H1 (cell line): ENCODE results near the gene ADGRV1. TPM values are rescaled to one million over a fixed set of nuclear protein-coding genes. Genes with fewer than 3 reads are reported as not detected.
A peak's percentile ranks its signal among the peaks of the same experiment; 100 is the strongest.

Source experiments
- CTCF ChIA-PET: fragments of 300-600 bp; sonication (Branson Sonifier 250); formaldehyde crosslinking; loops from one replicate; lab custom pipeline; 2021; ENCODE audit not compliant: partially characterized antibody; lab: Charles Lee
- POLR2A ChIA-PET: fragments of 300-600 bp; sonication (Branson Sonifier 250); formaldehyde crosslinking; loops from one replicate; lab custom pipeline; 2021; ENCODE audit warnings: inconsistent platforms; ENCODE audit not compliant: partially characterized antibody; lab: Charles Lee
- DNase-seq, 2 experiments: peaks; one replicate each; pipeline versions ENCODE4 v3.0.0 to v3.0.0-alpha.2; 2010 to 2022; ENCODE audit warnings: low spot score in 2 of 2, low read depth in 1 of 2, mixed read lengths in 1 of 2
- FAIRE-seq: peaks from 2 replicates; lab custom pipeline; 2011; peaks lifted over from hg19 to GRCh38; lab: Jason Lieb, UNC
- H2AFZ ChIP-seq: 2 replicates; pipeline ENCODE4 v1.8.1; 2012; ENCODE audit warnings: low read length, inconsistent platforms
- H2AK5ac ChIP-seq: 2 replicates; pipeline ENCODE4 v1.6.1; 2013; ENCODE audit warnings: low read depth, low read length
- H2BK120ac ChIP-seq: replicated peaks from 2 replicates; pipeline ENCODE3; 2013; ENCODE audit warnings: low read depth, low read length, inconsistent platforms
- H2BK12ac ChIP-seq: 2 replicates; pipeline ENCODE4 v1.6.1; 2013; ENCODE audit warnings: low read depth, low read length
- H2BK15ac ChIP-seq: 2 replicates; pipeline ENCODE4 v1.6.1; 2013; ENCODE audit warnings: low read length
- H2BK20ac ChIP-seq: 2 replicates; pipeline ENCODE4 v1.6.1; 2013; ENCODE audit warnings: low read length
- H2BK5ac ChIP-seq: 2 replicates; pipeline ENCODE4 v1.6.1; 2013; ENCODE audit warnings: low read depth, low read length
- H3K14ac ChIP-seq: 2 replicates; pipeline ENCODE4 v1.6.1; 2013; ENCODE audit warnings: inconsistent platforms; ENCODE audit not compliant: insufficient read length
- H3K18ac ChIP-seq: 2 replicates; pipeline ENCODE4 v1.6.1; 2013; ENCODE audit warnings: low read length; ENCODE audit errors: extremely low read depth
- H3K23ac ChIP-seq: 2 replicates; pipeline ENCODE4 v1.6.1; 2013; ENCODE audit warnings: inconsistent platforms; ENCODE audit not compliant: insufficient read length
- H3K23me2 ChIP-seq: 2 replicates; pipeline ENCODE4 v1.6.1; 2013; ENCODE audit warnings: low read depth, low read length
- H3K27ac ChIP-seq: 2 replicates; pipeline ENCODE4 v1.6.1; 2011; ENCODE audit warnings: low read depth, low read length, inconsistent platforms
- H3K27me3 ChIP-seq, 4 experiments: replicated peaks in 1 of 4; 1 replicate in 1 of 4; 2 replicates in 3 of 4; pipeline versions ENCODE4 v1.6.1 to v1.8.1; 2011 to 2013; ENCODE audit warnings: low read length in 3 of 4, mild to moderate bottlenecking in 3 of 4, inconsistent platforms in 2 of 4, mixed read lengths in 2 of 4, moderate library complexity in 1 of 4; ENCODE audit not compliant: control insufficient read depth in 3 of 4, insufficient read depth in 3 of 4; ENCODE audit errors: extremely low read depth in 1 of 4
- H3K36me3 ChIP-seq, 4 experiments: 2 replicates each; pipeline versions ENCODE4 v1.6.1 to v1.8.1; 2011 to 2013; ENCODE audit warnings: mild to moderate bottlenecking in 4 of 4, low read length in 3 of 4, moderate library complexity in 2 of 4, control low read depth in 1 of 4, inconsistent platforms in 1 of 4; ENCODE audit not compliant: insufficient read depth in 4 of 4, control insufficient read depth in 2 of 4
- H3K4ac ChIP-seq: replicated peaks from 2 replicates; pipeline ENCODE3; 2013; ENCODE audit warnings: low read length, low read depth, mixed read lengths, inconsistent platforms; ENCODE audit not compliant: insufficient read length
- H3K4me1 ChIP-seq, 4 experiments: replicated peaks in 1 of 4; 1 replicate in 1 of 4; 2 replicates in 3 of 4; pipeline versions ENCODE4 v1.6.1 to v1.8.1; 2011 to 2013; ENCODE audit warnings: low read length in 3 of 4, inconsistent platforms in 2 of 4, mixed read lengths in 1 of 4; ENCODE audit not compliant: insufficient read depth in 4 of 4, control insufficient read depth in 3 of 4
- H3K4me2 ChIP-seq, 2 experiments: 2 replicates each; pipeline versions ENCODE4 v1.6.1 to v1.8.1; 2011 to 2013; ENCODE audit warnings: low read depth in 2 of 2, low read length in 2 of 2, control low read depth in 1 of 2, inconsistent platforms in 1 of 2, mild to moderate bottlenecking in 1 of 2; ENCODE audit not compliant: insufficient read depth in 1 of 2
- H3K4me3 ChIP-seq, 4 experiments: fragments of 200-600, 300-600 bp in 1 of 4; sonication (generic), shearing (Covaris generic), sonication (Bioruptor Twin) in 1 of 4; 2 replicates each; pipeline versions ENCODE4 v1.5.1 to v1.8.1; 2011 to 2016; ENCODE audit warnings: low read length in 4 of 4, low read depth in 3 of 4, control low read depth in 2 of 4, inconsistent platforms in 2 of 4, mild to moderate bottlenecking in 2 of 4, mixed read lengths in 1 of 4, moderate library complexity in 1 of 4; ENCODE audit not compliant: insufficient read depth in 2 of 4; ENCODE audit errors: extremely low read depth in 1 of 4
- H3K56ac ChIP-seq: replicated peaks from 2 replicates; pipeline ENCODE3; 2013; ENCODE audit warnings: low read depth, mild to moderate bottlenecking, mixed read lengths, low read length, inconsistent platforms; ENCODE audit not compliant: insufficient read length
- H3K79me1 ChIP-seq: 2 replicates; pipeline ENCODE4 v1.6.1; 2013; ENCODE audit warnings: low read depth, low read length, control low read depth
- H3K79me2 ChIP-seq, 2 experiments: 2 replicates each; pipeline versions ENCODE4 v1.6.1 to v1.8.1; 2012 to 2013; ENCODE audit warnings: low read length in 2 of 2, mild to moderate bottlenecking in 2 of 2, inconsistent platforms in 1 of 2; ENCODE audit not compliant: insufficient read depth in 2 of 2, control insufficient read depth in 1 of 2
- H3K9ac ChIP-seq, 4 experiments: replicated peaks in 1 of 4; 1 replicate in 1 of 4; 2 replicates in 3 of 4; pipeline versions ENCODE4 v1.6.1 to v1.8.1; 2011 to 2013; ENCODE audit warnings: low read depth in 3 of 4, low read length in 3 of 4, control low read depth in 2 of 4, mild to moderate bottlenecking in 2 of 4, moderate library complexity in 2 of 4, inconsistent platforms in 1 of 4; ENCODE audit errors: extremely low read depth in 1 of 4
- H3K9me3 ChIP-seq, 2 experiments: 2 replicates each; pipeline versions ENCODE4 v1.6.1 to v1.8.1; 2012 to 2013; ENCODE audit warnings: mild to moderate bottlenecking in 2 of 2, moderate library complexity in 2 of 2, control low read depth in 1 of 2, inconsistent platforms in 1 of 2, low read depth in 1 of 2, low read length in 1 of 2, mixed read lengths in 1 of 2; ENCODE audit not compliant: insufficient read depth in 2 of 2
- H4K20me1 ChIP-seq, 2 experiments: replicated peaks in 1 of 2; 2 replicates each; pipeline versions ENCODE3 to v1.8.1; 2011 to 2013; ENCODE audit warnings: inconsistent platforms in 2 of 2, low read length in 2 of 2, mild to moderate bottlenecking in 1 of 2; ENCODE audit not compliant: insufficient read depth in 2 of 2, control insufficient read depth in 1 of 2
- H4K5ac ChIP-seq: 2 replicates; pipeline ENCODE4 v1.6.1; 2013; ENCODE audit warnings: low read length, low read depth, mixed read lengths, inconsistent platforms; ENCODE audit not compliant: insufficient read length
- H4K8ac ChIP-seq: 2 replicates; pipeline ENCODE4 v1.8.0; 2013; ENCODE audit warnings: mild to moderate bottlenecking, moderate library complexity, low read length, inconsistent platforms; ENCODE audit not compliant: insufficient read depth; ENCODE audit errors: extremely low read depth
- H4K91ac ChIP-seq: replicated peaks from 2 replicates; pipeline ENCODE3; 2013; ENCODE audit warnings: low read length, mixed read lengths, inconsistent platforms; ENCODE audit not compliant: insufficient read length
- ASH2L ChIP-seq: fragments of 200-600, 300-600 bp; sonication (generic); IDR thresholded peaks from one replicate; pipeline ENCODE4 v1.7.1; 2017; ENCODE audit warnings: low read length
- CHD1 ChIP-seq: IDR thresholded peaks from 2 replicates; pipeline ENCODE4 v1.6.1; 2012; ENCODE audit warnings: low read depth, low read length, improper control_type of control experiment
- CREB1 ChIP-seq: IDR thresholded peaks from 2 replicates; pipeline ENCODE4 v1.6.1; 2012; ENCODE audit warnings: inconsistent platforms
- CTBP2 ChIP-seq: IDR thresholded peaks from 2 replicates; pipeline ENCODE4 v1.7.0; 2011; ENCODE audit warnings: borderline replicate concordance, mild to moderate bottlenecking, moderate library complexity, mixed read lengths, low read length; ENCODE audit not compliant: insufficient read depth, insufficient read length
- POLR2A ChIP-seq, 2 experiments: IDR thresholded peaks; 1 replicate in 1 of 2; 2 replicates in 1 of 2; pipeline ENCODE4 v1.6.1; 2011; ENCODE audit warnings: low read depth in 2 of 2, low read length in 2 of 2, mild to moderate bottlenecking in 2 of 2; ENCODE audit errors: control extremely low read depth in 1 of 2
- RNF2 ChIP-seq: fragments of 200-900, 300-1000 bp; sonication (generic); IDR thresholded peaks from 2 replicates; pipeline ENCODE4 v1.7.1; 2016; ENCODE audit warnings: borderline replicate concordance, low read depth, mild to moderate bottlenecking, antibody characterized with exemption, low read length; ENCODE audit not compliant: poor library complexity, severe bottlenecking; ENCODE audit errors: missing control alignments
- SP1 ChIP-seq: IDR thresholded peaks from 2 replicates; pipeline ENCODE4 v1.6.1; 2011; ENCODE audit warnings: low read depth, low read length
- SRF ChIP-seq: IDR thresholded peaks from 2 replicates; pipeline ENCODE4 v1.6.1; 2011; ENCODE audit warnings: mild to moderate bottlenecking, low read depth, low read length, moderate library complexity
- TEAD4 ChIP-seq: IDR thresholded peaks from 2 replicates; pipeline ENCODE4 v1.6.1; 2012; ENCODE audit warnings: low read depth, low read length, inconsistent platforms, mixed read lengths
- WGBS, 2 experiments: shearing (Covaris generic) in 1 of 2; methylation state at CpG; one replicate each; pipeline versions ENCODE4 v1.1.6 to v1.1.7; 2013 to 2015; ENCODE audit warnings: low lambda C conversion rate in 2 of 2, mixed read lengths in 2 of 2, inconsistent platforms in 1 of 2, low coverage in 1 of 2, missing lambda C conversion rate in 1 of 2; ENCODE audit not compliant: insufficient replicate concordance in 2 of 2, insufficient coverage in 1 of 2, insufficient read length in 1 of 2; ENCODE audit errors: extremely low coverage in 1 of 2, missing lambda C conversion rate in 1 of 2; 5-methylcytosine and 5-hydroxymethylcytosine counted together
- polyA plus RNA-seq, 7 experiments: library from polyadenylated mRNA; depleted of rRNA in 3 of 7; stranded (reverse) in 5 of 7; unstranded in 2 of 7; fragments of >200 nt in 5 of 7; fragments of 200-250 nt in 2 of 7; gene quantifications; 1 replicate in 5 of 7; 2 replicates in 1 of 7; 4 replicates in 1 of 7; pipeline versions ENCODE4 v1.2.1 to v1.2.3, GENCODE V29; 2011 to 2013; ENCODE audit warnings: missing spikeins in 2 of 7, mixed read lengths in 2 of 7
- total RNA-seq: library from RNA; stranded (reverse); fragmentation: NEBNext Ultra II Directional; extraction: Animal tissue kit (Norgen Biotek cat#: 25700); gene quantifications from 2 replicates; pipeline ENCODE4 v1.2.1, GENCODE V29; 2021
- TF ChIP-seq, protein P1 (sequence below): IDR thresholded peaks from 2 replicates; pipeline ENCODE4 v1.6.1; 2012; ENCODE audit warnings: low read length, inconsistent platforms
- TF ChIP-seq, protein P2 (sequence below): IDR thresholded peaks from 2 replicates; pipeline ENCODE4 v1.6.1; 2012; ENCODE audit warnings: inconsistent platforms
- TF ChIP-seq, protein P3 (sequence below): IDR thresholded peaks from 2 replicates; pipeline ENCODE4 v1.6.1; 2012; ENCODE audit warnings: inconsistent platforms

The ADGRV1 gene
- total and polyA plus RNA-seq, 2 of the 8 experiments (the other 6 are each of a cell fraction or from before 2014, with no cell fraction given), result 53.1 to 62.2 TPM

DNA sequence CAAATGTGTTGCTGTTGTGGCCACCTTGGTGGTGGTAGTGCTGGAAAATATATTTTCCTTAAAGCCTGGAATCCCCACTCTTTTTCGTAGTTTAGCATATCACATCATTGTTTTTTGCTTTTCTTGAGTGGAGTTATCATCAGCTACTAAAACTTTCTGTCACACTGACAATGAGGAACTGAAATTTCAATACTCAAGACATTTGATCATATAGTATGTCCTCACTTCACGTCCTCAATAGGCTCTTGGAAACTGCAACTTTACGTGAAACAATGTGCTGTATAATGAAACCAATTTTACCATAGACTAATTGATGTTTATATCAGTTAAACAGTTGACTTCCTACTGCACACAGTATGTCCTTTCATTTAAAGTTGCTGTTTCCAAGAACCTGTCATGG lies 265.8 kb downstream of the ADGRV1 start:
- Histone ChIP-seq H2BK12ac (no peak overlapping the region), H4K8ac (no peak overlapping the region), H3K56ac (no peak overlapping the region), H3K23me2 (no peaks in the 10 kb centered on the region), H3K4me1 (no peaks in the 10 kb centered on the region), H3K18ac (no peak overlapping the region), H3K9me3 (peaks cover 0 to 5% of the 10 kb centered on the region in 2 experiments; a peak in 1 of 4 replicates), H2AK5ac (no peak overlapping the region), H3K27ac (no peak overlapping the region), H3K4me3 (no peak overlapping the region), H4K91ac (no peak overlapping the region), H3K27me3 (no peaks in the 10 kb centered on the region), H2BK120ac (no peak overlapping the region), H3K4ac (no peak overlapping the region), H2BK5ac (no peak overlapping the region), H3K36me3 (peaks cover 0 to 17% (median 5%) of the 10 kb centered on the region in 4 experiments; a peak in 3 of 8 replicates), H2BK15ac (no peak overlapping the region), H3K79me2 (no peaks in the 10 kb centered on the region), H2BK20ac (no peak overlapping the region), H4K5ac (no peak overlapping the region), H2AFZ (no peak overlapping the region), H3K23ac (no peak overlapping the region), H3K4me2 (no peak overlapping the region), H3K14ac (no peak overlapping the region), H4K20me1 (no peaks in the 10 kb centered on the region), H3K9ac (peak overlapping the region in 1 of 4 experiments; percentile 8; a peak in 1 of 7 replicates), H3K79me1 (no peaks in the 10 kb centered on the region)
- ChIA-PET CTCF (interaction anchor here (0.6 to 1.5 kb wide), 2 partner anchors 19 to 36 kb away, joined by 3 read pairs; no protein-coding TSS in a partner anchor), POLR2A (no interaction called here)
- DNase-seq (no peak), FAIRE-seq (no peak)
- 96% methylated on average over 3 of the region's 3 CpGs; no CpG with 5 or more reads in 1 of the 2 experiments for whole genome bisulfite sequencing, 2 experiments
- TF ChIP-seq CREB1, result no peak
- no peak for TF ChIP-seq CTBP2
- no peak for TF ChIP-seq ASH2L
- TF ChIP-seq POLR2A (IDR thresholded peaks at IDR 0.05; ENCODE audit: control extremely low read depth in 1 of 2, low read depth in 2 of 2, low read length in 2 of 2), result no peak
- TF ChIP-seq, protein P1, sequence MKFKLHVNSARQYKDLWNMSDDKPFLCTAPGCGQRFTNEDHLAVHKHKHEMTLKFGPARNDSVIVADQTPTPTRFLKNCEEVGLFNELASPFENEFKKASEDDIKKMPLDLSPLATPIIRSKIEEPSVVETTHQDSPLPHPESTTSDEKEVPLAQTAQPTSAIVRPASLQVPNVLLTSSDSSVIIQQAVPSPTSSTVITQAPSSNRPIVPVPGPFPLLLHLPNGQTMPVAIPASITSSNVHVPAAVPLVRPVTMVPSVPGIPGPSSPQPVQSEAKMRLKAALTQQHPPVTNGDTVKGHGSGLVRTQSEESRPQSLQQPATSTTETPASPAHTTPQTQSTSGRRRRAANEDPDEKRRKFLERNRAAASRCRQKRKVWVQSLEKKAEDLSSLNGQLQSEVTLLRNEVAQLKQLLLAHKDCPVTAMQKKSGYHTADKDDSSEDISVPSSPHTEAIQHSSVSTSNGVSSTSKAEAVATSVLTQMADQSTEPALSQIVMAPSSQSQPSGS, result no peak
- TF ChIP-seq SP1, result no peak
- TF ChIP-seq, protein P2, sequence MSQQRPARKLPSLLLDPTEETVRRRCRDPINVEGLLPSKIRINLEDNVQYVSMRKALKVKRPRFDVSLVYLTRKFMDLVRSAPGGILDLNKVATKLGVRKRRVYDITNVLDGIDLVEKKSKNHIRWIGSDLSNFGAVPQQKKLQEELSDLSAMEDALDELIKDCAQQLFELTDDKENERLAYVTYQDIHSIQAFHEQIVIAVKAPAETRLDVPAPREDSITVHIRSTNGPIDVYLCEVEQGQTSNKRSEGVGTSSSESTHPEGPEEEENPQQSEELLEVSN, result no peak
- no peak for TF ChIP-seq RNF2
- TF ChIP-seq CHD1, result no peak
- TF ChIP-seq SRF, result no peak
- TF ChIP-seq, protein P3, sequence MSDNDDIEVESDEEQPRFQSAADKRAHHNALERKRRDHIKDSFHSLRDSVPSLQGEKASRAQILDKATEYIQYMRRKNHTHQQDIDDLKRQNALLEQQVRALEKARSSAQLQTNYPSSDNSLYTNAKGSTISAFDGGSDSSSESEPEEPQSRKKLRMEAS, result no peak
- TF ChIP-seq TEAD4, result no peak
